Smooth muscle cell of the pulmonary artery (primary cell): ENCODE data around the gene MAP3K7CL. TPM values are rescaled to one million over a fixed set of nuclear protein-coding genes. Genes with fewer than 3 reads are reported as not detected.

ENCODE experiments used
- total RNA-seq: library from RNA; depleted of rRNA; stranded (reverse); fragments of >200 nt; gene quantifications from 2 replicates; pipeline ENCODE4 v1.2.3, GENCODE V29; 2014

Gene MAP3K7CL
- total RNA-seq: 17.3 and 43.7 TPM in 2 replicates

GRCh38 chr21:29130270-29130969 is at the start of gene MAP3K7CL:
Gene MAP3K7CL (plus strand): TSS chr21:29130644. CDS start chr21:29133345, 2,701 bp downstream.

Other genes with a start within 250 kb of the MAP3K7CL start
- gene LTN1, start 137.8 kb upstream of the MAP3K7CL start, total RNA-seq: 28.9 and 31.8 TPM in 2 replicates
- gene RWDD2B, start 111.3 kb upstream of the MAP3K7CL start, total RNA-seq: 16.9 and 17.3 TPM in 2 replicates
- 21.1 and 28.8 TPM in 2 replicates for gene USP16, start 106.0 kb upstream of the MAP3K7CL start, total RNA-seq
- 150 and 173 TPM in 2 replicates for gene CCT8, start 57.0 kb upstream of the MAP3K7CL start, total RNA-seq
- 75.2 and 159 TPM in 2 replicates for gene BACH1, start 168.3 kb downstream of the MAP3K7CL start, total RNA-seq